ENCODE results near the gene FOXF1. TPM values are rescaled to one million over a fixed set of nuclear protein-coding genes. Genes with fewer than 3 reads are reported as not detected.

Gene FOXF1
- total RNA-seq, 1 donor from 2014 or later: not detected

GRCh38 chr16:86558355-86559193 is 48.2 kb downstream of the FOXF1 start:
- Mint-ChIP-seq H3K9me3 (ENCODE audit: unreplicated experiment) (no peaks in the 10 kb centered on the region), H3K36me3 (ENCODE audit: unreplicated experiment) (no peaks in the 10 kb centered on the region), H3K4me3 (ENCODE audit: unreplicated experiment) (no peak overlapping the region), H3K4me1 (ENCODE audit: unreplicated experiment) (peaks cover 11% of the 10 kb centered on the region), H3K27me3 (ENCODE audit: unreplicated experiment) (no peaks in the 10 kb centered on the region), H3K27ac (ENCODE audit: unreplicated experiment) (no peak overlapping the region)
- TF ChIP-seq CTCF (IDR thresholded peaks at IDR 0.05): no peak
- DNase-seq (ENCODE audit: extremely low spot score, unreplicated experiment): no peak

GRCh38 chr16:86559802-86560305 is 49.5 kb downstream of the FOXF1 start:
- Mint-ChIP-seq H3K27me3 (ENCODE audit: unreplicated experiment) (no peaks in the 10 kb centered on the region), H3K27ac (ENCODE audit: unreplicated experiment) (no peak overlapping the region), H3K4me1 (ENCODE audit: unreplicated experiment) (peaks cover 24% of the 10 kb centered on the region), H3K36me3 (ENCODE audit: unreplicated experiment) (no peaks in the 10 kb centered on the region), H3K9me3 (ENCODE audit: unreplicated experiment) (no peaks in the 10 kb centered on the region), H3K4me3 (ENCODE audit: unreplicated experiment) (no peak overlapping the region)
- TF ChIP-seq CTCF (IDR thresholded peaks at IDR 0.05): no peak
- DNase-seq (ENCODE audit: extremely low spot score, unreplicated experiment): no peak

- Mint-ChIP-seq H3K27me3 (ENCODE audit: unreplicated experiment) (no peaks in the 10 kb centered on the region), H3K36me3 (ENCODE audit: unreplicated experiment) (peaks cover under 1% of the 10 kb centered on the region)
Measured at GRCh38 chr16:86562356-86562755, 52.0 kb downstream of the FOXF1 start.

GRCh38 chr16:86563469-86564345 is 53.4 kb downstream of the FOXF1 start:
- Mint-ChIP-seq H3K4me1 (ENCODE audit: unreplicated experiment) (peaks cover 31% of the 10 kb centered on the region), H3K36me3 (ENCODE audit: unreplicated experiment) (peaks cover 6% of the 10 kb centered on the region), H3K4me3 (ENCODE audit: unreplicated experiment) (peak overlapping the region; percentile 78), H3K27me3 (ENCODE audit: unreplicated experiment) (no peaks in the 10 kb centered on the region), H3K9me3 (ENCODE audit: unreplicated experiment) (no peaks in the 10 kb centered on the region), H3K27ac (ENCODE audit: unreplicated experiment) (peak overlapping the region; percentile 95)
- peak; percentile 100 for TF ChIP-seq CTCF (IDR thresholded peaks at IDR 0.05)
- DNase-seq (ENCODE audit: extremely low spot score, unreplicated experiment): peak; percentile 96

More at GRCh38 chr16:86562356-86562755, 52.0 kb downstream of the FOXF1 start:
- TF ChIP-seq CTCF (IDR thresholded peaks at IDR 0.05): no peak
- H3K9me3 Mint-ChIP-seq (ENCODE audit: unreplicated experiment): no peaks in the 10 kb centered on the region
- no peak for DNase-seq (ENCODE audit: extremely low spot score, unreplicated experiment)
- H3K27ac Mint-ChIP-seq (ENCODE audit: unreplicated experiment): no peak overlapping the region
- H3K4me1 Mint-ChIP-seq (ENCODE audit: unreplicated experiment): peaks cover 31% of the 10 kb centered on the region
- no peak overlapping the region for H3K4me3 Mint-ChIP-seq (ENCODE audit: unreplicated experiment)

Other genes with a start within 250 kb of the FOXF1 start
- 12.1 and 14.1 TPM in 2 replicates for gene MTHFSD, start 44.7 kb downstream of the FOXF1 start, total RNA-seq
- 91.8 and 93.4 TPM in 2 replicates for gene FOXC2, start 56.3 kb downstream of the FOXF1 start, total RNA-seq
- 6.4 and 9.3 TPM in 2 replicates for gene FOXL1, start 68.0 kb downstream of the FOXF1 start, total RNA-seq